Fibroblast of gingiva (primary cell): Measurements from ENCODE around the gene RWDD4.

ENCODE experiments used
- DNase-seq: peaks from one replicate; pipeline ENCODE4 v3.0.0-alpha.2; 2011; ENCODE audit warnings: low read depth

The RWDD4 gene

DNA sequence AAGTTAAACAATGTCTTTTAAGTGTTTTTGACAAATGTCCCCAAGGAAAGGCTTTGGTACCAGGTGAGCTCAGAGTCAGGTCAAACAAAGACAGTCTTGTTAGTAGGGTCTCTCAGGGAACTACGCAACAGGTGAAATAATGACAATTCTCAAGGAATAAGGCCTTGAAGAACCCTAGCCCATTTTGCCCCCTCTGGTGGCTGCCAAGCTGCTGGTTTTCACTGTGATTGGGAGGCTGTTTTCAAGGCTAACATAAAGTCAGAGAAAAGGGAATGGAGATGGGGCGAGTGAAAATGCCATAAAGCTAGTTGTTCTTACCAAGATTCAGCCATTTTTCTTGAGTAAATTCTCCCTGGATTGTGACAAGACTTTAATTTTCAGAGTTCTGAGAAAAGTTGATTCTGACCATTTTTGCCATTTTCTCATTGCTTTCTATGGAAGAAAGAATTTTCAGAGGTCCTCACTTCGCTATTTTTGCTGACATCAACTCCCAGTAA is 58.7 kb downstream of the RWDD4 start:
- peak; percentile 20 for DNase-seq

DNA sequence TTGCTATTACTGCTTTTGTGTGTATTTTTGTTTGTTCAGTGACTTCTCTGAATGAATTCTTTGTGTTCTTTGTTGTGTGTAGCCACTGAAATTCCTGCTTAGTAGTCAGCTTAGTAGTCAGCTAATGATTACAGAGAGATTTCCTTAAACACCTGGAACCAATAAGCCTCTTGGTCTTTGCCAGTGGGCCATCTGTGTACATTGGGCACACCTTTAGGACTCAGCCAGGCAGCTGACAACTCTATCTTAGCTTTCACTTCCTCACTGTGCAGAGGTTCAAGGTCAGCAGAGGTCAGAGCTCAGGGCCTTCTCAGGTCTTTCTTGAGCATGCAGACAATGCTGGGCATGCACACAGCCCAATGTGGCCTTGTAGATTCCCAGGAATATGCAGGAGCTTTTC is 59.3 kb downstream of the RWDD4 start:
- no peak for DNase-seq

DNA sequence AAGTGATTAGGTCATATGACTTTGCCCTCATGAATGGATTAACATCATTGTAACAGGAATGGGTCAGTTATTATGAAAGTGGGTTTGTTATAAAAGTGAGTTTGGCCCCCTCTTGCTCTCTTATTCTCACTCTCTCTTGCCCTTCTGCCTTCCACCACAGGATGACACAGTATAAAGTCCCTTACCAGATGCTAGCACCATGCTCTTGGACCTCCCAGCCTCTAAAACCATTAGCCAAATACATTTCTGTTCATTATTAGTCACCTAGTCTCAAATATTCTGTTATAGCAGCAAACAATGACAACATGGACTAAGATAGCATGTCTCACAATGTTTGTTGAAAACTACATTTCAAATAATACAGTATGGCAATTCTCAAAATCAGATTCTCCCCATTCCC is 59.7 kb downstream of the RWDD4 start:
- no peak for DNase-seq

DNA sequence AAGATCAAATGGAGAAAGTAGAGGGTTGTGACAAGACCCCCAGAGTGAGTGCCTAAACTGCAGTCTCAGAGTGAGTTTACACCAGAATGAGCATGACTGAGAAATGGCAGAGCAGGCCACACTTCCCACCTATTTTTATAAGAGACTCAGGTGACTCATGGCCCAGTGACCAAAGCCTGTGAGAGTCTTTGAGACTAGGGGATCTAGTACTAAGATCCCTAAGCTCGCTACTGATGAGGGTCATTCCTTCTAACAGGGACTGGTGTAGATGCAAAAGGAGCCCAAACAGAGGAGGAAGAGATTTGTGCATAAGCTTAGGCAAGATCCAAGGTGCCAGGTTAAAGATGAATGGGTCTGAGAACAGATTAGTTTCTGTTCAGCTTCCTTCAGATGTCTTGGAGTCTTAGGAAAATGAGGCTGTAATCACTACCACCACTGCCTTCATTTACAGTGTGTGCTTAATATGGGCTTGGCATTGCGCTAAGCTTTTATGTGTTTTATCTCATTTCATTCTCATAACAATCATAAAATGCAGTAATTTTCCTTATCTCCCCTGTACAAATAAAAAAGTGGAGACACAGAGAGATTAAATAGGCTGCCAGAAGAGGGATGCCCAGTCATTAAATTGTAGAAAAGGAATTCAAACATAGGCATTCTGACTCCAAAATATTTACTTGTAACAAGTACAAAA is 62.8 kb downstream of the RWDD4 start:
- no peak for DNase-seq

DNA sequence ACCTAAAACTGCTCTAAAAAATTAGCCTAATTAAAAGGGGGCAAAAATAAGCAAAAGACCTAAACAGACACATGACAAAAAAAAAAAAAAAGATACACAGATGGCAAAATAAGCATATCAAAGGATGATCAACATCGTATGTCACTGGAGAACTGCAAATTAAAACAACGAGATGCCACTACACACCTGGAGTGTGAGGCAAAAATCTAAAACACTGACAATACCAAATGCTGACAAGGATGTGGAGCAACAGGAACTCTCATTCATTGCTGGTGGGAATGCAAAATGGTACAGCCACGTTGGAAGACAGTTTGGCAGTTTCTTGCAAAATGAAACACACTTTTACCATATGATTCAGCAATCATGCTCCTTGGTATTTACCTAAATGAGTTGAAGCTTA is 64.2 kb downstream of the RWDD4 start:
- DNase-seq: no peak

DNA sequence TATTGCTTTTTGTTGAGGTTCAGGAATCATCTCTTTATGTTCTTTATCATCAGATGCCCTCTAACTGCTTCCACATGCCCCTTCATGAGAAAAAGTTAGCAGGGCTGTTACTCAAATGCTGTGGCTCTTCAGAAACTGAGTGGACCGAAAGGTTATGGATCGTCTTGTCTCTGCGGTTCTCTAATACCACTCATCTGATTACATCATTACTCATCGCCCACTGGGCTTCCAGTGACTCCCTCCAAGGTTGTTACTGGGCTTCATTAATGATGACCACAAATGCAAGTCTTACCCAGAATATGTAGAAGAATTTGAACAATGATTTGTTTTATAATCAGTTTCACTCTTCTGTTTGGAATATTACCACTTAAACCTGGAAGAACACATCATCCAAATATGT is 67.7 kb downstream of the RWDD4 start:
- no peak for DNase-seq
